Endothelial cell of umbilical vein (primary cell): Measurements from ENCODE around the gene ALDH7A1.

Experiments
- CTCF ChIP-seq, 2 donors: IDR thresholded peaks; 1 replicate in 1 of 2; 2 replicates in 1 of 2; pipeline ENCODE4 v1.5.1; 2011; ENCODE audit warnings: low read length in 2 of 2, mild to moderate bottlenecking in 2 of 2, moderate library complexity in 2 of 2, control low read depth in 1 of 2, inconsistent platforms in 1 of 2, low read depth in 1 of 2; ENCODE audit not compliant: insufficient read depth in 1 of 2; ENCODE audit errors: extremely low read depth in 1 of 2
- EZH2 ChIP-seq: IDR thresholded peaks from 2 replicates; pipeline ENCODE4 v1.6.1; 2012; ENCODE audit warnings: borderline replicate concordance, low read depth, mild to moderate bottlenecking, moderate library complexity, low read length, inconsistent platforms; ENCODE audit not compliant: severe bottlenecking
- FOS ChIP-seq: IDR thresholded peaks from 2 replicates; pipeline ENCODE4 v1.6.1; 2011; ENCODE audit warnings: mild to moderate bottlenecking, low read length, moderate library complexity, borderline replicate concordance; ENCODE audit not compliant: insufficient read depth
- GATA2 ChIP-seq: IDR thresholded peaks from 2 replicates; pipeline ENCODE4 v1.7.0; 2011; ENCODE audit warnings: low read depth, mild to moderate bottlenecking, moderate library complexity, mixed read lengths, low read length; ENCODE audit not compliant: insufficient read length, insufficient read depth
- MYC ChIP-seq: IDR thresholded peaks from one replicate; pipeline ENCODE4 v1.6.1; 2011; ENCODE audit warnings: mild to moderate bottlenecking, low read depth, low read length
- POLR2A ChIP-seq: IDR thresholded peaks from 2 replicates; pipeline ENCODE4 v1.6.1; 2012; ENCODE audit warnings: low read depth, mild to moderate bottlenecking, control low read depth, low read length
- POLR2AphosphoS5 ChIP-seq: IDR thresholded peaks from 2 replicates; pipeline ENCODE4 v1.6.1; 2012; ENCODE audit warnings: low read depth, mild to moderate bottlenecking, control low read depth, low read length, moderate library complexity; ENCODE audit not compliant: insufficient read depth
- TF ChIP-seq, protein P1 (sequence below): IDR thresholded peaks from 2 replicates; pipeline ENCODE4 v1.6.1; 2011; ENCODE audit not compliant: insufficient read depth, insufficient read length

- TF ChIP-seq POLR2A (no peak), CTCF (IDR thresholded peaks at IDR 0.05; ENCODE audit: extremely low read depth in 1 of 2, insufficient read depth in 1 of 2, low read depth in 1 of 2, low read length in 2 of 2) (no peak), FOS (no peak), POLR2AphosphoS5 (no peak), GATA2 (no peak), MYC (no peak), EZH2 (no peak)
- TF ChIP-seq, protein P1, sequence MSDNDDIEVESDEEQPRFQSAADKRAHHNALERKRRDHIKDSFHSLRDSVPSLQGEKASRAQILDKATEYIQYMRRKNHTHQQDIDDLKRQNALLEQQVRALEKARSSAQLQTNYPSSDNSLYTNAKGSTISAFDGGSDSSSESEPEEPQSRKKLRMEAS, result no peak
Observed at GRCh38 chr5:126492939-126493338, 102.1 kb downstream of the ALDH7A1 start.
